HG03108 (cell line): ENCODE data around the gene AHRR.
"Not testable (repeated sequence)": the region's sequence is repeated elsewhere in the genome, so short reads cannot be mapped to it uniquely, and the experiment has no call there.

Experiments used
- ATAC-seq: cut with Tn5 transposase; IDR thresholded peaks from one replicate; pipeline ENCODE4 v1.9.1; 2021; ENCODE audit warnings: moderate library complexity; ENCODE audit not compliant: unreplicated experiment

The AHRR gene

GRCh38 chr5:321230-321725, at the start of gene AHRR:
Gene AHRR, plus strand, starts transcription at chr5:321714. Its CDS starts 22,189 bp downstream, at chr5:343903.
- peak; percentile 43 for ATAC-seq

- ATAC-seq: not testable (repeated sequence)
Measured at GRCh38 chr5:271828-272167, 49.7 kb upstream of the AHRR start.

- ATAC-seq: not testable (repeated sequence)
Measured at GRCh38 chr5:273091-273490, 48.4 kb upstream of the AHRR start.

GRCh38 chr5:273491-273890, 48.0 kb upstream of the AHRR start:
- not testable (repeated sequence) for ATAC-seq

DNA sequence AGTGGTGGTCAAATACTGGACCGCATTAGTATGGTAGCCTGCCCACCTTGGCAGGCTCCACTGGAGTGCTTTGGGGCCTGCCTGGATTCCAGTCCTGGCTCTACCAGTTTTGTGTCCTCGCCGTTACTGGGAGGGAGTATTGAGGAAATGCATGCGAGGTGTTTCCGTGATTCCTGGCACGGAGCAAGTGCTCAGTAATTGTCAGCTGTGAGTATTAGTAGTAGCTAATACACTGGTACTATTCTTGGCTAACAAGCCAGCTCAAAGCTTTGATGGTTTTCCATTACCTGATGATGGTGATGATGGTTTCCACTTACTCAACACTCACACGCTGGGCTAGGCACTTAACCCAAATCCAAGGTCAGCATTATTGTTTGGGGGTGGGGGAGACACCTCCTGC, 47.2 kb upstream of the AHRR start:
- ATAC-seq: not testable (repeated sequence)

- ATAC-seq: no peak
Measured at GRCh38 chr5:278646-279045, 42.9 kb upstream of the AHRR start.

GRCh38 chr5:279051-279665, 42.4 kb upstream of the AHRR start:
- not testable (repeated sequence) for ATAC-seq

GRCh38 chr5:285991-286557, 35.4 kb upstream of the AHRR start:
- no peak for ATAC-seq

GRCh38 chr5:290200-290599, 31.3 kb upstream of the AHRR start:
- ATAC-seq: not testable (repeated sequence)

- not testable (repeated sequence) for ATAC-seq
Measured at GRCh38 chr5:291345-291744, 30.2 kb upstream of the AHRR start.

- not testable (repeated sequence) for ATAC-seq
Measured at GRCh38 chr5:294788-295187, 26.7 kb upstream of the AHRR start.

- not testable (repeated sequence) for ATAC-seq
Measured at GRCh38 chr5:296207-296606, 25.3 kb upstream of the AHRR start.

DNA sequence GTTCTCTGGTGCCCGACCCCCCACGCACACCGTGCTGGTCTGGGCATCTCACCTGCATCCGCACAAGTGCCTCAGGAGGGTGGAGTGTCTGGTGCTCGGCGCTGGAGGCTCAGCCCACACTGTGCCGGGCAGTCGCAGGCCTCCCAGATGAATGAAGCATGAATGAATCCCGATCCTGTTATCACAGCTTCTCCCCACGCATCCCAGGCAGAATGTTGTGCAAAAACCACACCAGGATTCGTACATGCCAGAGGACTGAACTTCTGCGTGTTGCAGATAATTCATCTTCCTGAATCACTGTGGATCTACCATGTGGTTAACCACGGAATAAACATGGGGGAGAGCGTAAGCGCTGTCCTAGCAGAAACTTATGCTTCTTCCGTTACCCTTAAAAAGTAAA, 24.6 kb upstream of the AHRR start:
- not testable (repeated sequence) for ATAC-seq

DNA sequence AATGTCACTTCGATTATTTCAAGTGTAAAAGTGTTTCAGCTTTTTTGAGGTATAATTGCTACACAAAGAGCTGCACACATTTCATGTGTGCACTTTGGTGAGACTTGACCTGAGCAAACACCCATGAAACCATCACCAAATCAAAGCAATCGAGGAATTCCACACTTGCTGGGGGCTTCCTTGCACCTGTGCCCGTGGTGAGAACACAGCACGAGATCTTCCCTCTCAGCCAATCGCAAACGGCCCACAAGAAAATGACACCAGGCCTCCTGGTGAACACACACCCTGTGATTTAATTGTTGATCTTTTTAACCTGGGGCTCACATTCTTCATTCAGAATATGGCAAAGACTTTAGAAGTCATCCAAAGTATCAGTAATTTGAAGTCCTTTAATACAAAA, 24.1 kb upstream of the AHRR start:
- not testable (repeated sequence) for ATAC-seq

- not testable (repeated sequence) for ATAC-seq
Measured at GRCh38 chr5:297991-298736, 23.4 kb upstream of the AHRR start.

- no peak for ATAC-seq
Measured at GRCh38 chr5:298737-299125, 22.8 kb upstream of the AHRR start.

- ATAC-seq: not testable (repeated sequence)
Measured at GRCh38 chr5:299921-300320, 21.6 kb upstream of the AHRR start.

GRCh38 chr5:300691-301435, 20.7 kb upstream of the AHRR start:
- not testable (repeated sequence) for ATAC-seq

- ATAC-seq: not testable (repeated sequence)
Measured at GRCh38 chr5:302416-302815, 19.1 kb upstream of the AHRR start.

DNA sequence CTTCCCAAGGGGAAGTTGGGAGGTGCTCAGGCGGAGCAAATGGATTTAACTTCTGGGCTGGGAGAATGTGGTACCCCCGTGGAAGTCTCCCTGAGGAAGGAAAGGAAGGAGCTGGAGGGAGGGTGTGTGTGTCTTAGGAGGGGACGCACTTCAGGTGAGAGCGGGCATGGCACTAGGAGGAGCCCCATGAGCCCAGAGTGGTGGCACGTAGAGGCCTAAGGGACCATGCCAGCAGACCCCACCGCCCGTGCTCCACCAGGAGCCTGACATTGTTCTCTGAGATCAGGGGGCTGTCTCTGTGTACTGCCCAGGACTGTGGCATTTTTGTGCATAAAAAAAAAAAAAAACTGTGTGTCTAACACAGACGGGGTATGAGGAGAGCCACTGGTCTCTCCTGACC, 18.5 kb upstream of the AHRR start:
- ATAC-seq: no peak

- ATAC-seq: not testable (repeated sequence)
Measured at GRCh38 chr5:303741-304140, 17.8 kb upstream of the AHRR start.
